GM18867 (cell line): ENCODE data around the gene AICDA.
"Not testable (repeated sequence)": the region's sequence is repeated elsewhere in the genome, so short reads cannot be mapped to it uniquely, and the experiment has no call there.

ENCODE experiments used
- ATAC-seq: cut with Tn5 transposase; IDR thresholded peaks from one replicate; pipeline ENCODE4 v1.9.1; 2021; ENCODE audit warnings: mild to moderate bottlenecking, moderate library complexity; ENCODE audit not compliant: unreplicated experiment

Gene AICDA

GRCh38 chr12:8613881-8614280 is 1.2 kb upstream of the AICDA start:
- ATAC-seq: not testable (repeated sequence)

- no peak for ATAC-seq
Observed at GRCh38 chr12:8609061-8609570, 3.5 kb downstream of the AICDA start.

- no peak for ATAC-seq
Observed at GRCh38 chr12:8606890-8607289, 5.8 kb downstream of the AICDA start.

GRCh38 chr12:8605057-8605456 is 7.6 kb downstream of the AICDA start:
- no peak for ATAC-seq

- ATAC-seq: no peak
Observed at GRCh38 chr12:8603856-8604255, 8.8 kb downstream of the AICDA start.

GRCh38 chr12:8603286-8603685 is 9.4 kb downstream of the AICDA start:
- no peak for ATAC-seq

GRCh38 chr12:8596561-8596960 is 16.1 kb downstream of the AICDA start:
- no peak for ATAC-seq

- ATAC-seq: no peak
Observed at GRCh38 chr12:8594072-8594471, 18.6 kb downstream of the AICDA start.

- ATAC-seq: no peak
Observed at GRCh38 chr12:8593246-8593645, 19.4 kb downstream of the AICDA start.

- peak; percentile 76 for ATAC-seq
Observed at GRCh38 chr12:8590842-8591545, 21.7 kb downstream of the AICDA start.

- no peak for ATAC-seq
Observed at GRCh38 chr12:8589679-8590078, 23.0 kb downstream of the AICDA start.

GRCh38 chr12:8584478-8584877 is 28.2 kb downstream of the AICDA start:
- ATAC-seq: not testable (repeated sequence)

- ATAC-seq: no peak
Observed at GRCh38 chr12:8584004-8584403, 28.7 kb downstream of the AICDA start.

- no peak for ATAC-seq
Observed at GRCh38 chr12:8581098-8581784, 31.4 kb downstream of the AICDA start.

- ATAC-seq: no peak
Observed at GRCh38 chr12:8577879-8578278, 34.8 kb downstream of the AICDA start.

GRCh38 chr12:8572507-8572906 is 40.2 kb downstream of the AICDA start:
- no peak for ATAC-seq

GRCh38 chr12:8566525-8566924 is 46.1 kb downstream of the AICDA start:
- ATAC-seq: no peak

GRCh38 chr12:8566052-8566451 is 46.6 kb downstream of the AICDA start:
- not testable (repeated sequence) for ATAC-seq

- ATAC-seq: no peak
Observed at GRCh38 chr12:8564656-8565055, 48.0 kb downstream of the AICDA start.

- ATAC-seq: no peak
Observed at GRCh38 chr12:8563356-8563755, 49.3 kb downstream of the AICDA start.

- no peak for ATAC-seq
Observed at GRCh38 chr12:8562310-8562709, 50.3 kb downstream of the AICDA start.

GRCh38 chr12:8561011-8561410 is 51.6 kb downstream of the AICDA start:
- no peak for ATAC-seq
